Neural progenitor cell (in vitro differentiated cells): ENCODE results near the gene NKD1. TPM values are rescaled to one million over a fixed set of nuclear protein-coding genes. Genes with fewer than 3 reads are reported as not detected.

Experiments
- DNase-seq: peaks from one replicate; pipeline ENCODE4 v3.0.0-alpha.2; 2016; ENCODE audit warnings: low spot score
- H2AFZ ChIP-seq: fragments of 200-600 bp; sonication (generic); replicated peaks from 2 replicates; pipeline ENCODE4 v1.6.1; 2016; ENCODE audit warnings: antibody characterized with exemption
- H3F3A ChIP-seq: fragments of 200-600 bp; sonication (generic); 2 replicates; pipeline ENCODE4 v1.6.1; 2016; ENCODE audit warnings: antibody characterized with exemption, low read depth
- H3K27ac ChIP-seq: fragments of 200-600 bp; sonication (generic); 2 replicates; pipeline ENCODE4 v1.5.1; 2016; ENCODE audit warnings: mild to moderate bottlenecking
- H3K27me3 ChIP-seq: fragments of 200-600 bp; sonication (generic); 2 replicates; pipeline ENCODE4 v1.6.1; 2016; ENCODE audit warnings: mild to moderate bottlenecking, moderate library complexity
- H3K36me3 ChIP-seq: fragments of 200-600 bp; sonication (generic); 2 replicates; pipeline ENCODE4 v1.5.1; 2016
- H3K4me1 ChIP-seq: fragments of 200-600 bp; sonication (generic); 2 replicates; pipeline ENCODE4 v1.6.1; 2016; ENCODE audit warnings: mixed run types
- H3K4me2 ChIP-seq: fragments of 200-600 bp; sonication (generic); 2 replicates; pipeline ENCODE4 v1.6.1; 2016
- H3K4me3 ChIP-seq: fragments of 200-600 bp; sonication (generic); 2 replicates; pipeline ENCODE4 v1.5.1; 2016
- H3K79me2 ChIP-seq: fragments of 200-600 bp; sonication (generic); 2 replicates; pipeline ENCODE4 v1.6.1; 2016; ENCODE audit warnings: low read depth
- H3K9ac ChIP-seq: fragments of 200-600 bp; sonication (generic); 2 replicates; pipeline ENCODE4 v1.6.1; 2016
- H3K9me3 ChIP-seq: fragments of 200-600 bp; sonication (generic); 2 replicates; pipeline ENCODE4 v1.5.1; 2016; ENCODE audit warnings: low read depth
- H4K20me1 ChIP-seq: fragments of 200-600 bp; sonication (generic); 2 replicates; pipeline ENCODE4 v1.6.1; 2016; ENCODE audit warnings: low read depth
- H3K27ac Mint-ChIP-seq: 3 replicates; pipeline ENCODE4 v1.8.0; 2021; ENCODE audit warnings: mixed read lengths
- H3K27me3 Mint-ChIP-seq: 2 replicates; pipeline ENCODE4 v1.8.0; 2022; ENCODE audit warnings: low read depth, mild to moderate bottlenecking, inconsistent platforms, moderate library complexity, mixed read lengths; ENCODE audit not compliant: insufficient read depth
- H3K36me3 Mint-ChIP-seq: 3 replicates; pipeline ENCODE4 v1.8.0; 2021; ENCODE audit warnings: mixed read lengths
- H3K4me1 Mint-ChIP-seq: 3 replicates; pipeline ENCODE4 v1.8.0; 2021; ENCODE audit warnings: mixed read lengths
- H3K4me3 Mint-ChIP-seq: 3 replicates; pipeline ENCODE4 v1.8.0; 2021; ENCODE audit warnings: mild to moderate bottlenecking, moderate library complexity, mixed read lengths
- H3K9me3 Mint-ChIP-seq: 3 replicates; pipeline ENCODE4 v1.8.0; 2020; ENCODE audit warnings: mixed read lengths
- CTCF ChIP-seq: fragments of 200-600 bp; sonication (generic); IDR thresholded peaks from 2 replicates; pipeline ENCODE4 v1.5.1; 2017; ENCODE audit warnings: antibody characterized with exemption, mild to moderate bottlenecking
- EZH2 ChIP-seq: fragments of 200-600 bp; sonication (generic); IDR thresholded peaks from 2 replicates; pipeline ENCODE4 v1.6.1; 2017; ENCODE audit warnings: antibody characterized with exemption, mild to moderate bottlenecking, moderate library complexity
- EZH2phosphoT487 ChIP-seq: fragments of 200-600 bp; sonication (generic); IDR thresholded peaks from 2 replicates; pipeline ENCODE4 v1.6.1; 2017; ENCODE audit warnings: antibody characterized with exemption
- total RNA-seq: library from RNA; depleted of rRNA; stranded (reverse); fragments of >200 nt; gene quantifications from 2 replicates; pipeline ENCODE4 v1.2.3, GENCODE V29; 2015; ENCODE audit warnings: low replicate concordance

The NKD1 gene
- total RNA-seq, 1 donor from 2014 or later: 5.3 TPM

- TF ChIP-seq EZH2phosphoT487 (no peak), CTCF (no peak), EZH2 (no peak)
- H3K9me3 ChIP-seq: no peaks in the 10 kb centered on the region
- H3F3A ChIP-seq: no peaks in the 10 kb centered on the region
- no peak overlapping the region for H3K4me2 ChIP-seq
- Mint-ChIP-seq H3K36me3 (peaks cover 21% of the 10 kb centered on the region), H3K4me3 (no peak overlapping the region), H3K27me3 (peaks cover 2% of the 10 kb centered on the region), H3K9me3 (no peaks in the 10 kb centered on the region), H3K27ac (no peak overlapping the region), H3K4me1 (peaks cover 39% of the 10 kb centered on the region)
- peaks cover 22% of the 10 kb centered on the region for H3K27me3 ChIP-seq
- H3K4me3 ChIP-seq: no peak overlapping the region
- H4K20me1 ChIP-seq: no peaks in the 10 kb centered on the region
- H3K27ac ChIP-seq: no peak overlapping the region
- H3K9ac ChIP-seq: no peak overlapping the region
- peak; percentile 32 for DNase-seq
- H3K79me2 ChIP-seq: no peaks in the 10 kb centered on the region
- H3K4me1 ChIP-seq: peaks cover 5% of the 10 kb centered on the region
- H3K36me3 ChIP-seq: no peaks in the 10 kb centered on the region
- no peak overlapping the region for H2AFZ ChIP-seq
These were observed 40.1 kb downstream of the NKD1 start for GRCh38 chr16:50588276-50588675.

- Histone ChIP-seq H3K4me2 (no peak overlapping the region), H3K79me2 (no peaks in the 10 kb centered on the region), H3K27ac (no peak overlapping the region), H3K9me3 (no peaks in the 10 kb centered on the region), H3K4me1 (peaks cover 14% of the 10 kb centered on the region), H3K4me3 (no peak overlapping the region), H2AFZ (no peak overlapping the region), H3K27me3 (peaks cover 22% of the 10 kb centered on the region), H3K36me3 (no peaks in the 10 kb centered on the region), H4K20me1 (no peaks in the 10 kb centered on the region), H3K9ac (no peak overlapping the region), H3F3A (no peaks in the 10 kb centered on the region)
- H3K9me3 Mint-ChIP-seq: no peaks in the 10 kb centered on the region
- no peak for TF ChIP-seq EZH2
- TF ChIP-seq CTCF: no peak
- no peak for TF ChIP-seq EZH2phosphoT487
- no peak overlapping the region for H3K27ac Mint-ChIP-seq
- no peak overlapping the region for H3K4me3 Mint-ChIP-seq
- peaks cover 42% of the 10 kb centered on the region for H3K4me1 Mint-ChIP-seq
- peaks cover 2% of the 10 kb centered on the region for H3K27me3 Mint-ChIP-seq
- peaks cover 16% of the 10 kb centered on the region for H3K36me3 Mint-ChIP-seq
- DNase-seq: no peak
These were observed 43.0 kb downstream of the NKD1 start for GRCh38 chr16:50591209-50591608.

GRCh38 chr16:50591800-50592771, 43.9 kb downstream of the NKD1 start:
- Histone ChIP-seq H2AFZ (no peak overlapping the region), H3K4me1 (peaks cover 14% of the 10 kb centered on the region), H3K9me3 (no peaks in the 10 kb centered on the region), H3K79me2 (no peaks in the 10 kb centered on the region), H3K4me2 (no peak overlapping the region), H3F3A (no peaks in the 10 kb centered on the region), H3K27me3 (peaks cover 16% of the 10 kb centered on the region), H3K27ac (no peak overlapping the region), H3K4me3 (no peak overlapping the region), H3K9ac (no peak overlapping the region), H4K20me1 (no peaks in the 10 kb centered on the region), H3K36me3 (no peaks in the 10 kb centered on the region)
- peaks cover 2% of the 10 kb centered on the region for H3K27me3 Mint-ChIP-seq
- DNase-seq: no peak
- peak overlapping the region; percentile 46 for H3K27ac Mint-ChIP-seq
- H3K4me3 Mint-ChIP-seq: no peak overlapping the region
- no peaks in the 10 kb centered on the region for H3K9me3 Mint-ChIP-seq
- peaks cover 42% of the 10 kb centered on the region for H3K4me1 Mint-ChIP-seq
- TF ChIP-seq EZH2phosphoT487 (no peak), EZH2 (no peak), CTCF (no peak)
- peaks cover 16% of the 10 kb centered on the region for H3K36me3 Mint-ChIP-seq
